Endothelial cell of hepatic sinusoid (primary cell): ENCODE measurements around the gene PPP1R1A.

Experiments
- in situ Hi-C: cut with HindIII; loops from 2 replicates; pipeline ENCODE4 v1.10.0; 2017; ENCODE audit warnings: low sequenced_read_pairs

The PPP1R1A gene

GRCh38 chr12:54588110-54588889 lies at the start of gene PPP1R1A:
PPP1R1A (minus strand) TSS chr12:54588659; CDS start chr12:54588488, 171 bp downstream.
- in situ Hi-C loops = no loop called here

DNA sequence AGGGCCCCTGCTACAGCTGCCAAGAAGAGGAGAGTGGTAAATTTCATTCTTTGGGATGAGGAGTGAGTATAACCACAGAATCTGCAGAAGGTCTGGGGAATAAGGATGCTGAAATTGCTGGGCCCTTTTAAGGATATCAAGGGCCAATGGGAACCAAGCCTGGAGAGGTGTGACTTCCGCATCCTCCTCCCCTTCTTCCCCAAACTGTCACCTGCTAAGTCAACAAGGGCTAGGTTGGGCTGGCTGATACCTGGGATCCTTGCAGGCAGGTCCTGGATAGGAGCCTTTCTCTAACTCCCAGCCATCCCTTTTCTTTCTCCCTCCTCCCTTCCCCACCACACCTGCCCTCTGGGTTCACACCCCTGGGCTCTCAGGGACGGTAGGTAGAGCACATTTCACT lies 46.3 kb upstream of the PPP1R1A start, which contains the start of gene LACRT:
Gene LACRT, minus strand, starts transcription at position 101 of the 400 bp plus-strand sequence. Its CDS starts 54 bp downstream, at position 47.
- in situ Hi-C loops = no loop called here

DNA sequence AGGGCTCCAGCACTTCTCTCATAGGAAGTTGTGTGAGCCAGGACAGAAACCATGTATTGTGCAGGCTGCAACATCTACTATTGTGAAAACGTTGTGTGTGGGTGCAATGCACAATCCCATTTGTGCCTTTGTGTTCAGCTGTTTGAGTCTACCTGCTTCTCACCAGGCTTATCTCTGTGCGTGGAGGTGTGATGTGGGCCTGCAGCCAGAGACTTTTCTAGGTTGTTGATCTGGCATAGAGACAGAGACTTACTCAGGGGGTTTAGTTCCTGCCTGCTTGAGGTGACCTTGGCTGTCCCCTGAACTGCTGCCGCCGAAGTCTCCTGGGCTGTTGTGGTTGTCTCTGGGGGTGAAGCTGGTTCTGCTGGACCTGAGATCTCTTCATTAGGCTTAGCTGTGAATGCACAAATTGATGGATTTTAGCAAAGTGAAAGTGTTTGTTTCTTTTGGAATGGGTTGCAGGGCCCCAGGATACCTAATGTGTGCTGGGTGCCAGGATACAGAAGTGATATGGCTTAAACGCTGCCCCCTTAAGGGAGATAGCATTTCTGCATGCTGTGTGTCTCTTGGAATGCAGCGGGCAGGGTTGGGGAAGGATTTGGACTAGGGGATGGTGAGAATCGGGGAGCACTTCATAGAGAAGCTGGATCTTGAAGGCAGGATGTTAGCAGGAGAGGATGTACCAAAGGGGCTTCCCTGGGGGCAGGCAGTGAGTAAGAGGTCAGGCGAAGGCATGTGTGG lies 43.7 kb upstream of the PPP1R1A start:
- in situ Hi-C loops = no loop called here

DNA sequence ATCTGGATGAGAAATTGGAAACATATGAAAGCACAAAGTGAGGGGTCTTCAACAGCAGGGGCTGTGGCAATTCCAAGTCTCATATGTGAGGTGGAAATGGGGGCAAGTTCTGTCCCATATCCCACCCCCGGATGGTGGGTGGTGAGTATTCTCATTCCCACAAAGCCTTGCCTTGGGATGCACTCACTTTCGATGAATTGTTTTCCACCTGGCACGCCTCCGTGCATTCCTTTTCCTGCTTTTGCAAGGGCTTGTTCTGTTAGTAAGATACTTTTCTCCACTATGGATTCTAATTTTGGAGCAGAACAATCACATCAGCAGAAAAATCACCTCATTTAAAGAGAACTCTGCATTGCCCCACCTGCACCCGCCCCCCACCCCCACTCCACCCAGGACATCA lies 43.1 kb upstream of the PPP1R1A start:
- in situ Hi-C loops = no loop called here

- in situ Hi-C loops = no loop called here
These were observed 41.5 kb upstream of the PPP1R1A start for GRCh38 chr12:54629925-54630324.

DNA sequence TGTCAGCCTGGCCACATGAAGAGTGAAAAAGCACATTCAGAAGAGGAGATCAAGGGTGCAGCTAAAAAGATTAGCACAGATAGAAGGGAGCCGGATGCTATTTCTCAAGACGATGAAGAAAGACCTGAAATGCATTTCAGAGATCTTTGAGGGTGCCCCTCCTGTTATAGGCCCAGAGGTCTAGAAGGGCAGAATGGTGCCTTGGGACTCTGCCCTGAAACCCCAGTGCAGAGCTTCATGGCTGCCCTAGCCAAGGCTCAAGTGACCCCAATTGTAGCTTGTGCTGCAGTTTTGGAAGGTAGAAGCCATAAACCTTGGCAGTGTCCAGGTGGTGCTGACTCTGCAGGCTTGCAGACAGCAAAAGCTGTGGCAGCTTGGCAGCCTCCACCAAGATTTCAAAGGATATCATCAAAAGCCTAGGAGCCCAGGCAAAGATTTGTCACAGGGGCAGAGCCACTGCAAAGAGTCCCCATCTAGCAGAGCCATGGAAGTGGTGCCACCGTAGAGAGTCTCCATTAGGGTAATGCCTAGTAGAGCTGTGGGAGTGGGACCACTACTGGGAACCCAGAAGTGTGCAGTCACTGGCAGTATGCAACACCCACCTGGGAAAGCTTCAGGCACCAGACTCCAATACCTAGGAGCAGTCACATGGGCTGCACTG lies 39.9 kb upstream of the PPP1R1A start:
- in situ Hi-C loops = no loop called here

DNA sequence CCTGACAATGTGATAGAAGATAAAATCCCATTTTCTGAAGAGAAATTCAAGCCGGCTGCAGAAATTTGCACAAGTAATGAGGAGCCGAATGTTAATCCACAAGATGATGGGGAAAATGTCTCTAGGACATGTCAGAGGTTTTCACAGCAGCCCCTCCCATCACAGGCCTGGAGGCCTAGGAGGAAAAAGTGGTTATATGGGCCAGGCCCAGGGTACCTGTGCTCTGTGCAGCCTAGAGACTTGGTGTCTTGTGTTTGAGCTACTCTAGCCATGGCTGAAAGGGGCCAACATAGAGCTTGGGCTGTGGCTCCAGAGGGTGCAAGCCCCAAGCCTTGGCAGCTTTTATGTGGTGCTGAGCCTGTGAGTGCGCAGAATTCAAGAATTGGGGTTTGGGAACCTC lies 38.8 kb upstream of the PPP1R1A start:
- in situ Hi-C loops = no loop called here

- in situ Hi-C loops = no loop called here
These were observed 37.1 kb upstream of the PPP1R1A start for GRCh38 chr12:54625598-54625997.

GRCh38 chr12:54624315-54625279 lies 36.1 kb upstream of the PPP1R1A start:
- in situ Hi-C loops = no loop called here

DNA sequence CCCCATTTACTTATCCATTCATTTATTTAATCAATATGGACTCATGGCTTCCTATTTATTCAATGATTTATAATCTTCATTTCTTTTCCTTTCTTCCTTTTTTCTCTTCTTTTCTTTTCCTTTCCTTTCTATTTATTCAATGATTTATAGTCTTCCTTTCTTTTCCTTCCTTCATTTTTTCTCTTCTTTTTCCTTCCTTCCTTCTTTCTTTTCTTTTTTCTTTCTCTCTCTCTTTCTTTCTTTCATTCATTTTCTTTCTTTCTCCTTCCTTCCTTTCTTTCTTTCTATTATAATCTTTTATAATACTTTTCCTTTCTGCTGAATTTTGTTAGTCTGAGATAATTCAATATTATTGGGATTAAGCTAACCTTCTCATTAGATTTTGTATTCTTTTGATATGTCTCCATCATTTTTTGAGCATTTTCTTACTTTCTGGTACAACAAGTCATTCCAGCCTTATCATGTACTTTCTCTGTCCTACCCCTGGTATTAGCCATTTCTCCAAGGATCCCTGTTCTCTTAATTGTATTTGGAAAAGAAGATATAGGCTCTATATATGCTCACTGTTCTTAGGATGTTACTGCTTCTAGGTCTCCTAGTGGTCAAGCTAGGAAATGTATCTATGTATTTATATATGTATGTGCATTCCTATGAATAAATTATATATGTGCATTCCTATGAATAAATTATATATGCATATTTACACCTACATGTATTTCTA lies 34.2 kb upstream of the PPP1R1A start:
- in situ Hi-C loops = no loop called here

GRCh38 chr12:54616933-54617680 lies 28.6 kb upstream of the PPP1R1A start:
- in situ Hi-C loops = no loop called here

DNA sequence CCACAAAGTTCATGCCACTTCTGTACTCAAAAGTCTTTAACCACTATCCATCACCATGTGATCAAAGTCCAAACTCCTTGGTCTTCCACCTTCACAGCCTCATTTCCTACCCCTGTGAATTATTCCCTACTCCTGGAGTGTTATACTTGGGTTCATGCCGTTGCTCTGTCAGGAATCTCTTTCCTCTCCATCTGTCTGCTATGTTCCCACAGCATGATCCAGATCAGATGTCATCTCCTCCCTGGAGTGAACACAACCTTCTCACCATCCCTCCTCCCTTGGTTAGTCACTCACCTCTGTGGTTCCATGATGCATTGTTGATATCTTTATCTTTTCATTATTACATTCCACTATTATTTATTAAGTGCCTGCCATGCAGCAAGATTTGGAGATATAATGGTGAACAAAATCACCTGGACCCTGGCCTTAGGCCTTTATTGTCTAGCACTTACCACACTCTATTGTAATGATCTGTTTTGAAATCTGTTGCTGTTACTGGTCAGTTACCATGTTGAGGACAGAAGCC lies 23.8 kb upstream of the PPP1R1A start:
- in situ Hi-C loops = no loop called here

DNA sequence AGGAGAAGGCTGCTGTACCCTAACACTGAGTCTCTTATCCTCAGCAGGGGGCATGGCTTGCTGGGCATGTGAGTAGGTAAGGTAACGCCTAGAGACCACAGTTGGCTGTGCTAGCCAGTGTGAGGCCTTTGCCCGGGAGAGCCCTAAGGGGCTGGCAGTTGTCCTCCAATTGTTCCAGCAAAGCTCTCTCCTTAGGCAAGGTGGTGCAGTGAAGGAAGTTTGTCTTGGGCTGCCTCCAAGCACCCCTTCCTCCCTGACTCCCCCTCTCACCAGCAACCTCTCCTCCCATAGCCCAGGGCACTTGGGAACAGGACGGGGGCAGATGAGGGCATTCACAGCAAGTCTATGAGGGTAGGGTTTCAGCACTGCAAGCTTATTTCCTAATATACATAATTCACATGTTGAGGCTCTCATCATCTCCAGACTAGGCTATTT lies 23.3 kb upstream of the PPP1R1A start:
- in situ Hi-C loops = no loop called here

GRCh38 chr12:54608769-54609168 lies 20.3 kb upstream of the PPP1R1A start:
- in situ Hi-C loops = no loop called here

DNA sequence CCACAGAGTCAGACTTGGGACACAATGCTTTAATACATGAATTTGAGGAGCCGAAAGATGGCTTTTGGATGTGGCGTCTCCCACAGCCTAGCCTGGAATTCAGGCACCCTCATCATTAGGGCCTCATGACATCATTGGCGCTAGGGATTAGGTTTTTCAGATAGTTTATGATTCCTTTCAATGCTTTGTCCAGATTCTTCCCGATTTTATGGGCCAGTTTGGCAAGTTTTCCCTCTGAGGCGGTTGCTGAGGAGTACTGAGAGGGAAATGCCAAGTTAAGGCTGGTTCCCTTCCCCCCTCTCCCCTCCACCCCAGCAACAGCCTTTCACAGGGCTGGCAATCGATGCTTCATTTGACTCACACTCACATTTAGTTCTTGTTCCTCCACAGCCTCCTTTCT lies 19.7 kb upstream of the PPP1R1A start:
- in situ Hi-C loops = no loop called here

DNA sequence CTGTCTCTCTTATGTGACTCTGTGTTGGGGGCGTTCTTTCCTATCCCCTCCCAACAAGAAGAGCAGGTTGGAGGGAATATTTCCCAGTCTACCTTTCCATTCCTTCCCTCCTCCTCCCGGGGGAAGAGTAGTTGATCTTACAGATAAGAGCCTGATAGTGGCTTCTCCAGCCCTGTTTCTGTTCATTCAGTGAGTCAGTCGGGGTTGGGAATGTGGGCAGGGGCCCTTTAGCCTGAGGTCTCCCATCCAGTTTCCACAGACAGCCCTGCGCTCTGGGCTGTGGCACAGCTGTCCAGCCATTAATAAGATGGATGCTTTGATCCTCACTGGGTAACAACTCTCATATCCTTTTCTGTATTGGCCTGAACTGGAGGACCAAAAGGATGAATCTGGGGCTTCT lies 18.1 kb upstream of the PPP1R1A start:
- in situ Hi-C loops = no loop called here

DNA sequence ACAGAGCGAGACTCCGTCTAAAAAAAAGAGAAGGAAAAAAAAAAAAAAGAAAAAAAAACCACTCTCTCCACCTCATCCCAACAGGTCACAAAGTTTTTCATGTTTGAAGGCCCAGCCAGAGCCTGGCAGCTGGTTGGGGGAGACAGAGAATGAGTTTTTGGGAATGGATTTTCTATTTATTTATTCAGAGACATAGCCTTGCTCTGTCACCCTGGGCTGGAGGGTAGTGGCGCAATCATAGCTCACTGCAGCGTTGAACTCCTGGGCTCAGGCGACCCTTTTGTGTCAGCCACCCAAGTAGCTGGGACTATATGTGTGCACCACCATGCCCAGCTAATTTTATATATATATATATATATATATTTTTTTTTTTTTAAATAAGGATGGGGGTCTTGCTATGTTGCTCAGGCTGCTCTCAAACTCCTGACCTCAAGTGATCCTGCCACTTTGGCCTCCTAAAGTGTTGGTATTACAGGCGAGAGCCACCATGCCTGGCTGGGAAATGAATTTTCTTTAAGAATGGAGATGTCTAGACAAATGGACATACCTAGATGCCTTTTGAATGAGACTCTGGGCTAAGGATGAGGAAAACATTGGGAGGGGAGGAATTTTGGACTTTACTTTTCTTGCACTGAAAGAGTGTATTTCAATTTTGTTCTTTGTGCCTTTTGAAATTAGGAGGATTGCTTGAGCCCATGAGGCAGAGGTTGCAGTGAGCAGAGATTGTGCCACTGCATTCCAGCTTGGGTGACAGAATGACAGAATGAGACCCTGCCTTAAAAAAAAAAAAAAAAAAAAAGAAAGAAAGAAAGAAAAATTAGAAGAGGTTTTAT lies 16.9 kb upstream of the PPP1R1A start:
- in situ Hi-C loops = no loop called here

DNA sequence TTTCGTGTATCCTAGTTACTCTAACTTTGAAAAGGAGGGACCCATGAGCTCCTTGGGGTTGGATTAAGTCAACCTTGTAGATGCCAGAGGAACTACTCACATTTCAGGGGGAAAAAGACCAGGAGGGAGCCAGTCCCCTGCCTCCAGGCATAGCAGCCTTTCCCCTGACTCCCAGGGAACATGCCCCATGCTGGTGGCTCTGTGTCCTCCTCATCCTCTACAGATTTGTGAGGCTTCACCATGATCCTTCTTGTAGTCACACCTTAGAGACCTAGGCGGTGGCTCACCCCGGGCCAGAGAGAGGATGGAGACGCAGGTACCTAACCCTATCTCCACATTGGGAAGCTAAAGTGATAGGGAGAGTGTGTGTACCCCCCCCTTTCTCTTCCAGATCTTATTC lies 16.0 kb upstream of the PPP1R1A start:
- in situ Hi-C loops = no loop called here
